Fibroblast of skin of scalp (primary cell): ENCODE results near the gene COMMD6.
A peak's percentile ranks its signal among the peaks of the same experiment; 100 is the strongest.

Experiments used
- DNase-seq: peaks from one replicate; pipeline ENCODE4 v3.0.0-alpha.2; 2013

COMMD6 gene

GRCh38 chr13:75482070-75482819, 55.4 kb downstream of the COMMD6 start, which contains the start of gene TBC1D4:
TSS of gene TBC1D4 (minus strand) at chr13:75482169. CDS start at chr13:75481767, 402 bp downstream.
- peak; percentile 94 for DNase-seq

DNA sequence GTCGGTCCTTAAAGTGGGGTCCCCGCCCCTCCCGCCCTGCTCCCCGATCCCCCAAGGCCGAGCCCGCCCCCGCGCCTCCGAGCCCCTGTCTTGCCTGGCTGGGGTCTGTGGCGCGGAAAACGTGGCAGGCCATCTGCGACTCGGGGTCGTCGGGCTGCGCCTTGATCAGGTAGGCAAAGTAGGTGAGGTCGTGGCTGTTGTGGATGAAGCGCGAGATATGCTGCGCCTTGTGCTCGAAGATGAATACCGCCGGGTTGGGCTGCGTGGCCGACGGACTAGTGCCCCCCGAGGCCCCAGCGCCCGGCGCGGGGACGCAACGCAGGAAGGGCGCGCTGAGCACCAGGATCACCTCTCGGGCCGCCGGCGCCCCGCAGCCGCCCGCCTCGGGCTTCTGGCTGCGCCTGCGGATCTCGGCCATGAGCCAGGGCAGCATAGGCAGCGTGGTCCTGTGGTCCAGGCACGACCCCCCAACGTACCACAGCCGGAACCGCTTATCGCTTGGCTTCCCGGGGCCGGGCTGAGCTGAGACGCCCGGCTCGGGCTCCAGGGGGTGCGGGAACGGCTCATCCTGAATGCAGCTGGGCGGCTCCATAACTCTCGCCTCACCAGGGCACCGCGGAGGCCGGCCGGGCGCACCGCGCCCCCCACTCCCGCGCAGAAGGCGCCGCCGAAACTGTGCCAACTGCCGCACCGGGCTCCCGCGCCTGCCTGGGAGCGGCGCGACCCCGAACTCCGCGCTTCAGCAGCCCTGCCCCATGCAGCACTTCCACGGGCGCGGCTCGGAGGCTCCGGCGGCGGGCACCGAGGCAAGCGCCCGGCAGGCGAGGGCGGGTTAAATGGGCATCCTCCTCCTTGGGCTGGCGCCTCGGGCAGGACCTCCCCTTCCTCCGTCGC, 56.2 kb downstream of the COMMD6 start:
- peak; percentile 40 for DNase-seq

- peak; percentile 30 for DNase-seq
Observed at GRCh38 chr13:75480671-75481175, 56.9 kb downstream of the COMMD6 start.

DNA sequence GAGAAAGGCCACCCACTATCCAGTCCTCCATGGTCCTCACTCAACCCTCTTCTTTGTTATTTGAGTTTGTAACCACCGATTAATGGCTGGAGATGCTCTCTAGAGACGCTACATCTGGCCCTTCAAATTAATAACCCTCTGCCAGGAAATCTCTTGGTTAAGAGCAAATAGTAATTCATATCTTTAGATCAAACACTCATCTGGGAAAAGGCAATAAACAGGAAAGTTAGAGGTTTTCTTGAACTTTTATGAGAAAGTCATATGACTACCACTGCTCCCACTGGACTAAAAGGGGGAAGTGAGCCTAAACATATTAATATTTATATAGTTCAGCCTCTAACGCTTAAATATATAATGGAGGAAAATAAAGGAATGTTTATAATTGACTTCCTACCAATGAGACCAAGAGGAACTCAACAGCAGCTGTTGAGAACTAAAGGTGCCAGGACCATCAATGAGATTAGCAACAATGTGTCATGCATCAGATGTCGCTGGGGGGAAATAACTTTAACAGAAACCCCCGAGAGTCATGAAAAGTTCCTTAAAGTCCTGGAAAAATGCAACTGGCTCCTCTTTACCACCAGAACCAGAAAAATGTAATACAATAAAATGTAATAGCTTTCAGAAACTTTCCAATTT, 58.4 kb downstream of the COMMD6 start:
- DNase-seq: no peak

- no peak for DNase-seq
Observed at GRCh38 chr13:75478659-75479058, 59.0 kb downstream of the COMMD6 start.
